NB4 (cell line): Measurements from ENCODE around the gene OR8B3.

Experiments
- CTCF ChIP-seq: IDR thresholded peaks from one replicate; pipeline ENCODE4 v1.5.1; 2012; ENCODE audit warnings: low read depth, low read length
- POLR2A ChIP-seq: IDR thresholded peaks from 2 replicates; pipeline ENCODE4 v1.6.1; 2011; ENCODE audit warnings: mild to moderate bottlenecking; ENCODE audit not compliant: insufficient read length; ENCODE audit errors: extremely low read depth

- TF ChIP-seq CTCF (no peak), POLR2A (no peak)
Measured at GRCh38 chr11:124380585-124380984, 18.2 kb downstream of the OR8B3 start.
